Endometrial microvascular endothelial cells (primary cell): ENCODE results near the gene OLFM1. TPM values are rescaled to one million over a fixed set of nuclear protein-coding genes. Genes with fewer than 3 reads are reported as not detected.
"Not testable (repeated sequence)": the region's sequence is repeated elsewhere in the genome, so short reads cannot be mapped to it uniquely, and the experiment has no call there.

Experiments
- in situ Hi-C: cut with HindIII; loops from 2 replicates; pipeline ENCODE4 v1.10.0; 2017; ENCODE audit warnings: low sequenced_read_pairs, low pct_unique_long_range_greater_than_20kb; ENCODE audit errors: inconsistent ontology term
- total RNA-seq: library from RNA; depleted of rRNA; stranded (reverse); fragments of >200 nt; gene quantifications from one replicate; pipeline ENCODE4 v1.2.3, GENCODE V29; 2015; ENCODE audit errors: inconsistent ontology term

The OLFM1 gene
- total RNA-seq, 1 donor from 2014 or later: not detected

- in situ Hi-C loops: no loop called here
Measured at GRCh38 chr9:135136991-135137832, 49.7 kb downstream of the OLFM1 start.

GRCh38 chr9:135138078-135138855, 50.8 kb downstream of the OLFM1 start:
- in situ Hi-C loops: no loop called here

- in situ Hi-C loops: no loop called here
Measured at GRCh38 chr9:135139366-135139959, 52.0 kb downstream of the OLFM1 start.

- in situ Hi-C loops: no loop called here
Measured at GRCh38 chr9:135141183-135141774, 53.8 kb downstream of the OLFM1 start.

- in situ Hi-C loops: no loop called here
Measured at GRCh38 chr9:135144581-135145170, 57.2 kb downstream of the OLFM1 start.

GRCh38 chr9:135145312-135145711, 57.8 kb downstream of the OLFM1 start:
- in situ Hi-C loops: no loop called here

GRCh38 chr9:135146241-135146640, 58.8 kb downstream of the OLFM1 start:
- in situ Hi-C loops: no loop called here

- in situ Hi-C loops: no loop called here
Measured at GRCh38 chr9:135146766-135147473, 59.5 kb downstream of the OLFM1 start.

GRCh38 chr9:135147474-135147805, 60.0 kb downstream of the OLFM1 start:
- in situ Hi-C loops: no loop called here

GRCh38 chr9:135147938-135148337, 60.5 kb downstream of the OLFM1 start:
- in situ Hi-C loops: no loop called here

GRCh38 chr9:135148386-135148785, 60.9 kb downstream of the OLFM1 start:
- in situ Hi-C loops: no loop called here

GRCh38 chr9:135149901-135150300, 62.4 kb downstream of the OLFM1 start:
- in situ Hi-C loops: not testable (repeated sequence)

- in situ Hi-C loops: no loop called here
Measured at GRCh38 chr9:135150981-135151380, 63.5 kb downstream of the OLFM1 start.

GRCh38 chr9:135151757-135152613, 64.5 kb downstream of the OLFM1 start:
- in situ Hi-C loops: no loop called here

GRCh38 chr9:135152614-135153334, 65.3 kb downstream of the OLFM1 start:
- in situ Hi-C loops: no loop called here

- in situ Hi-C loops: no loop called here
Measured at GRCh38 chr9:135154050-135154615, 66.7 kb downstream of the OLFM1 start.

GRCh38 chr9:135155396-135155795, 67.9 kb downstream of the OLFM1 start:
- in situ Hi-C loops: no loop called here
